CD14-positive monocyte (primary cell): ENCODE data around the gene CDH4. TPM values are rescaled to one million over a fixed set of nuclear protein-coding genes. Genes with fewer than 3 reads are reported as not detected.

Experiments
- DNase-seq, 3 donors: peaks; one replicate each; pipeline ENCODE4 v3.0.0-alpha.2; 2011 to 2022
- H2AFZ ChIP-seq: 2 replicates; pipeline ENCODE4 v1.6.0; 2012; ENCODE audit warnings: mild to moderate bottlenecking, low read depth, low read length, inconsistent platforms; ENCODE audit not compliant: insufficient read depth, poor library complexity, severe bottlenecking
- H3K27ac ChIP-seq, 2 donors: 1 replicate in 1 of 2; 2 replicates in 1 of 2; pipeline ENCODE4 v1.5.1; 2012 to 2013; ENCODE audit warnings: low read length in 2 of 2, control low read depth in 1 of 2, inconsistent platforms in 1 of 2, low read depth in 1 of 2, mild to moderate bottlenecking in 1 of 2
- H3K27me3 ChIP-seq, 2 donors: one replicate each; pipeline versions ENCODE4 v1.6.0 to v1.6.1; 2011 to 2013; ENCODE audit warnings: low read length in 2 of 2; ENCODE audit not compliant: control insufficient read depth in 2 of 2, insufficient read depth in 2 of 2
- H3K36me3 ChIP-seq, 2 donors: replicated peaks in 1 of 2; 1 replicate in 1 of 2; 2 replicates in 1 of 2; pipeline versions ENCODE4 v1.5.1 to v1.6.1; 2012 to 2013; ENCODE audit warnings: low read length in 2 of 2, control low read depth in 1 of 2, inconsistent platforms in 1 of 2, mild to moderate bottlenecking in 1 of 2; ENCODE audit not compliant: insufficient read depth in 2 of 2, control insufficient read depth in 1 of 2
- H3K4me1 ChIP-seq, 2 donors: 1 replicate in 1 of 2; 2 replicates in 1 of 2; pipeline versions ENCODE4 v1.5.1 to v1.6.1; 2012 to 2013; ENCODE audit warnings: low read length in 2 of 2, control low read depth in 1 of 2, inconsistent platforms in 1 of 2, mild to moderate bottlenecking in 1 of 2, moderate library complexity in 1 of 2; ENCODE audit not compliant: insufficient read depth in 2 of 2, control insufficient read depth in 1 of 2
- H3K4me2 ChIP-seq: replicated peaks from 2 replicates; pipeline ENCODE3; 2012; ENCODE audit warnings: low read length, moderate library complexity, mild to moderate bottlenecking; ENCODE audit not compliant: poor library complexity, severe bottlenecking; ENCODE audit errors: extremely low read depth
- H3K4me3 ChIP-seq, 3 experiments: fragments of 200-600 bp in 1 of 3; sonication (generic) in 1 of 3; replicated peaks in 1 of 3; 1 replicate in 2 of 3; 2 replicates in 1 of 3; pipeline ENCODE4 v1.5.1; 2011 to 2013; ENCODE audit warnings: low read length in 3 of 3, mild to moderate bottlenecking in 3 of 3, control low read depth in 2 of 3, low read depth in 2 of 3, inconsistent platforms in 1 of 3, moderate library complexity in 1 of 3
- H3K79me2 ChIP-seq: 2 replicates; pipeline ENCODE4 v1.6.0; 2012; ENCODE audit warnings: mild to moderate bottlenecking, control low read depth, inconsistent platforms, low read length, moderate library complexity; ENCODE audit not compliant: insufficient read depth
- H3K9ac ChIP-seq: 2 replicates; pipeline ENCODE4 v1.6.0; 2017; ENCODE audit warnings: low read length, mild to moderate bottlenecking; ENCODE audit not compliant: insufficient read depth, poor library complexity, severe bottlenecking
- H3K9me3 ChIP-seq, 2 donors: replicated peaks in 1 of 2; 1 replicate in 1 of 2; 2 replicates in 1 of 2; pipeline versions ENCODE4 v1.5.1 to v1.6.1; 2012 to 2013; ENCODE audit warnings: low read length in 2 of 2, control low read depth in 1 of 2; ENCODE audit not compliant: control insufficient read depth in 1 of 2, insufficient read depth in 1 of 2
- H4K20me1 ChIP-seq: 2 replicates; pipeline ENCODE4 v1.6.0; 2012; ENCODE audit warnings: mild to moderate bottlenecking, low read length, control low read depth, moderate library complexity; ENCODE audit not compliant: insufficient read depth
- H3K27ac Mint-ChIP-seq, 7 donors: one replicate each; pipeline ENCODE4 v1.8.0; 2020; ENCODE audit warnings: mild to moderate bottlenecking in 7 of 7, mixed read lengths in 7 of 7, moderate library complexity in 6 of 7, inconsistent platforms in 2 of 7
- H3K27me3 Mint-ChIP-seq, 3 donors: one replicate each; pipeline ENCODE4 v1.8.0; 2021 to 2022; ENCODE audit warnings: low read depth in 3 of 3, mild to moderate bottlenecking in 3 of 3, mixed read lengths in 3 of 3, moderate library complexity in 3 of 3, inconsistent platforms in 1 of 3
- H3K36me3 Mint-ChIP-seq, 2 donors: one replicate each; pipeline ENCODE4 v1.8.0; 2020; ENCODE audit warnings: mixed read lengths in 2 of 2, inconsistent platforms in 1 of 2, mild to moderate bottlenecking in 1 of 2
- H3K4me1 Mint-ChIP-seq: one replicate; pipeline ENCODE4 v1.8.0; 2020; ENCODE audit warnings: mild to moderate bottlenecking, mixed read lengths
- H3K4me3 Mint-ChIP-seq, 2 donors: one replicate each; pipeline ENCODE4 v1.8.0; 2020; ENCODE audit warnings: mild to moderate bottlenecking in 2 of 2, mixed read lengths in 2 of 2, moderate library complexity in 1 of 2
- H3K9me3 Mint-ChIP-seq, 7 donors: one replicate each; pipeline ENCODE4 v1.8.0; 2020 to 2022; ENCODE audit warnings: mixed read lengths in 7 of 7, mild to moderate bottlenecking in 6 of 7, moderate library complexity in 6 of 7, inconsistent platforms in 2 of 7
- CTCF ChIP-seq: fragments of 200-600 bp; IDR thresholded peaks from one replicate; pipeline ENCODE4 v1.8.0; 2022; ENCODE audit warnings: antibody characterized with exemption, mild to moderate bottlenecking
- WGBS: methylation state at CpG from one replicate; pipeline ENCODE4 v1.1.5; 2013; ENCODE audit warnings: missing lambda C conversion rate; ENCODE audit not compliant: insufficient coverage; 5-methylcytosine and 5-hydroxymethylcytosine counted together
- intact Hi-C, 2 donors: fragments of 100-400 bp; cut with micrococcal nuclease; formaldehyde crosslinking; loops; one replicate each; pipeline versions ENCODE4 v1.15.0 to v1.15.1; 2023
- polyA plus RNA-seq, 3 donors: library from polyadenylated mRNA; depleted of rRNA in 1 of 3; unstranded in 2 of 3; stranded (reverse) in 1 of 3; fragments of 300-500 nt in 2 of 3; fragments of >200 nt in 1 of 3; fragmentation: Illumina TruSeq in 2 of 3; gene quantifications; 1 replicate in 2 of 3; 2 replicates in 1 of 3; pipeline ENCODE4 v1.2.3, GENCODE V29; 2012 to 2021

The CDH4 gene
- polyA plus RNA-seq, 3 donors, result not detected

- no peaks in the 10 kb centered on the region for H3K4me1 Mint-ChIP-seq
- no peaks in the 10 kb centered on the region for H3K27me3 ChIP-seq
- no peaks in the 10 kb centered on the region for H3K36me3 Mint-ChIP-seq
- intact Hi-C loops, result no loop called here
- no peaks in the 10 kb centered on the region for H3K79me2 ChIP-seq
- no peak overlapping the region for H3K4me3 ChIP-seq
- H3K36me3 ChIP-seq, result no peaks in the 10 kb centered on the region
- WGBS, result 92% methylated on average over 25 of the region's 25 CpGs
- H3K4me2 ChIP-seq, result no peak overlapping the region
- H2AFZ ChIP-seq, result no peak overlapping the region
- H3K9ac ChIP-seq, result no peak overlapping the region
- no peak overlapping the region for H3K27ac ChIP-seq
- H3K9me3 Mint-ChIP-seq, result peaks cover 2 to 45% (median 24%) of the 10 kb centered on the region in 7 donors
- H3K9me3 ChIP-seq, result peaks cover 0 to 76% of the 10 kb centered on the region in 2 donors
- no peak overlapping the region for H3K4me3 Mint-ChIP-seq
- no peak overlapping the region for H3K27ac Mint-ChIP-seq
- no peak for DNase-seq
- peaks cover 0 to 7% (median 0%) of the 10 kb centered on the region in 3 donors for H3K27me3 Mint-ChIP-seq
- no peaks in the 10 kb centered on the region for H4K20me1 ChIP-seq
- no peaks in the 10 kb centered on the region for H3K4me1 ChIP-seq
- no peak for TF ChIP-seq CTCF
These were observed 397.2 kb downstream of the CDH4 start for GRCh38 chr20:61649105-61649859.

GRCh38 chr20:61649860-61650162 lies 397.8 kb downstream of the CDH4 start:
- Mint-ChIP-seq H3K9me3 (peaks cover 2 to 43% (median 25%) of the 10 kb centered on the region in 7 donors), H3K27me3 (peaks cover 0 to 7% (median 0%) of the 10 kb centered on the region in 3 donors), H3K36me3 (no peaks in the 10 kb centered on the region), H3K4me1 (no peaks in the 10 kb centered on the region), H3K27ac (peak overlapping the region in 1 of 7 donors; percentile 12), H3K4me3 (no peak overlapping the region)
- Histone ChIP-seq H2AFZ (no peak overlapping the region), H3K36me3 (no peaks in the 10 kb centered on the region), H3K27ac (no peak overlapping the region), H3K4me3 (no peak overlapping the region), H4K20me1 (no peaks in the 10 kb centered on the region), H3K4me1 (no peaks in the 10 kb centered on the region), H3K9ac (no peak overlapping the region), H3K4me2 (no peak overlapping the region), H3K79me2 (no peaks in the 10 kb centered on the region), H3K27me3 (no peaks in the 10 kb centered on the region), H3K9me3 (peaks cover 0 to 75% of the 10 kb centered on the region in 2 donors)
- DNase-seq, result no peak
- intact Hi-C loops, result no loop called here
- TF ChIP-seq CTCF, result no peak
- WGBS, result 94% methylated on average over 6 of the region's 8 CpGs
